GM21737 (cell line): ENCODE results near the gene TTI1.
A peak's percentile ranks its signal among the peaks of the same experiment; 100 is the strongest.

Experiments used
- ATAC-seq: cut with Tn5 transposase; IDR thresholded peaks from one replicate; pipeline ENCODE4 v1.9.1; 2021; ENCODE audit warnings: mild to moderate bottlenecking, moderate library complexity; ENCODE audit not compliant: unreplicated experiment

TTI1 gene

GRCh38 chr20:38055294-38055693 lies 22.0 kb upstream of the TTI1 start:
- no peak for ATAC-seq

- no peak for ATAC-seq
These were observed 21.4 kb upstream of the TTI1 start for GRCh38 chr20:38054647-38055046.

GRCh38 chr20:38052870-38053269 lies 19.6 kb upstream of the TTI1 start:
- ATAC-seq = no peak

DNA sequence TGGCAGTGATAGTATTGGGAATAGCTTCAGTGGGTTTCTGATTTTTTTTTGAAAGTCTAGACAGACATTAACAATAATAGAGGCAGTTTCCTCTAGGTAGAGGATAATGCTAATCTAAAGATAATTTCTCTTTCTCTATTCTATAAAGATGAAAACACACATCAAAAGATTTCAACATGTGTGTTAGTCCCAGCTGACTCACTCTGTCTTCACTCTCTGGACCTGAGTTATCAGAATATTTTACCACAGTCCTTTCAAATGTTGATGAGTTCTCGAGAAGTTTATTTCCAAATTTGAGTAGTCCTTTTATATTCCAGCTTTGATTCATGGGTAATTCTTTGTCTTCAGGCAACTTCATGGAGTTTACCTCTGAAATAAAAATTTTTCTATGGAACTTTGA lies 17.4 kb upstream of the TTI1 start:
- no peak for ATAC-seq

- no peak for ATAC-seq
These were observed 16.5 kb upstream of the TTI1 start for GRCh38 chr20:38049800-38050199.

DNA sequence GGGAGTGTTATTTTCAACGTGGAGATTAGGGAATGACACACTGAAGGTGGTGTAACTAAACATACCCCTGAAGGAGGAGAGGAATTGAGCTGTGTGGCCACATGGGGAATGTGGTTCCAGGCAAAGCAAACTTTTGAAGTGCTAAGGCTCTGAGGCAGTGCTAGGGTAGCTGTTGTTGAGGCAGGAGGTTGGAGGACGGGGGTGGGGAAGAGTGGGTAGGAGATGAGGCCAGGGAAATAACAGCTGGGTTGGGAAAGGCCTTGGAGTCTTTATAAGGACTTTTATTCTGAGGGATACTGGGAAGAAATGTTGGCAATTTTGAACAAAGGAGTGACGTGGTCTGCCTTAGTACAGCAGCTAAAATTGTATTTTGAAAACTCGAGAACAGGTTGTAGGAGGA lies 13.3 kb upstream of the TTI1 start:
- ATAC-seq = no peak

GRCh38 chr20:38044685-38045084 lies 11.4 kb upstream of the TTI1 start:
- no peak for ATAC-seq

GRCh38 chr20:38043512-38044300 lies 10.4 kb upstream of the TTI1 start:
- ATAC-seq = no peak

GRCh38 chr20:38040276-38040675 lies 7.0 kb upstream of the TTI1 start:
- ATAC-seq = no peak

- ATAC-seq = no peak
These were observed 3.1 kb upstream of the TTI1 start for GRCh38 chr20:38036366-38036765.

GRCh38 chr20:38034961-38035360 lies 1.7 kb upstream of the TTI1 start:
- no peak for ATAC-seq

DNA sequence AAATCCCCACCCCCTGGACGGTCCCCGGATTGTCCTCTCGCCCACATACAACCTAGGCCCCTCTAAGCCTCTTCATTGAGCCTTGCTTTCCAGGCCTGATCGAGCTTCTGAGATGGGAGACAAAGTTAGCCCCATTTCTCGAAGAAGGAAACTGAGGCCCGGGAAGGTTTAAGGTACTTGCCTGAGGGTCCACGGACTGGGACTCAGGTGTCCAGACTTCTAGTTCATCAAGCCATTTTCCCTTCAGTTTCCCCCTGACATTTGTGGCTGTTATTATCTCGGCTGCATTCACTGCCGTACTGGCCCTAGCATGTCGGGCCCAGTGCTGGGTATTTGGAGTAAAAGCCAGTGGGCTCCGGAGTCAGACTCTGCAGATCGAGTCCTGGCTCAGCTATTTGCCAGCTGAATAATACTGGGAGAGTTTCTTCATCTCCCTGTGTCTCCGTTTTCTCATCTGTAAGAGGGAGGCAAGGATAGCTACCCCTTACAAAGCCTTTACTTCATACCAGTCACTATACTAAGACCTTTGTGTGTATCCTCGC lies 923 bp upstream of the TTI1 start:
- ATAC-seq = no peak

DNA sequence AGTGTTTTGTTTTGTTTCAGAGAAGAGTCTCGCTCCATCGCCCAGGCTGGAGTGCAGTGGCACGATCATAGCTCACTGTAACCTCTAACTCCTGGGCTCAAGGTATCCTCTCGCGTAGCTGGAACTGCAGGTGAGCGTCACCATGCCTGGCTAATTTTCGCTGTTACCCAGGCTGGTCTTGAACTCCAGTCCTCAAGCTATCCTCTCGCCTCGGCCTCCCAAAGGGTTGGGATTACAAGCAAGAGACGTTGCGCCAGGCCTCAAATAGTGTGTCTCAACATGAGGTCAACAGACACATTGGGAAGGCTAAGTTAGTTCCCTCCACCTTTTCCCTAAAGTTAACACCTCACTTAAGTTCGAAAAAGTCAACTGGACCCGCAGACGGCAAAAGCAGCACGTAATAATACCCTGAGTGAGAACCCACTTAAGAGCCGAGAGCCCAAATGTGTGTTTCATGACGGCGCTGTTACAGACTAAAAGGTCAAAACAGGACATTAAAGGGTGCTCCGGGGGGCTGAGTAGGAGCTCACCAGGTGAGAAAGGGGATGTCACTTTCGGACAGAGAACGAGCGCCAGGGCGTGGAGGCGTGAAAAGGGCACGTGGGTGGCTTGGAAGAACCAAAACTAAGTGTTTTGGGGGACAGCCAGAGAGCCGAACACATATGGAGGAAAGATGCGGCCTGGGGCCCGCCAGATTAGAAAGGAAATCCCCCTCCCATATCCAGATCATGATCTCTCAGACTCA lies 499 bp downstream of the TTI1 start:
- ATAC-seq = peak; percentile 52

DNA sequence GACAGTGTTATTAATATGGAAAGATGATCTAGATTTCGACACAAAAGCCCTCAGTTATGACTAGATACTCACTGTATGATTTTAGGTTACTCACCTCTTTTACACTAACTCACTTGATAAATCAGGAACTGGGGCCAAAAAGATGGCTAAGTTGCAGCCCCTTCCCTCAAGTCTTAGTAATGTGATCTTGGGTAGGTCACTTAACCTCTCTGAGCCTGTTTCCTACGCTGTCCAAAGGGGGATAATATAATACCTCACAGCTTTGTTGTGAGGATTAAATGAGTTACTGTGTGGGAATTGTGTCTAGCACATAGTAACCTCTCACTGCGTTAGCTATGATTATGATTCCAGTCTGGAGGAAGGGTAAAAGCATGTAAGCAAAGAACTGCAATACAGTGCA lies 1.3 kb downstream of the TTI1 start:
- no peak for ATAC-seq

DNA sequence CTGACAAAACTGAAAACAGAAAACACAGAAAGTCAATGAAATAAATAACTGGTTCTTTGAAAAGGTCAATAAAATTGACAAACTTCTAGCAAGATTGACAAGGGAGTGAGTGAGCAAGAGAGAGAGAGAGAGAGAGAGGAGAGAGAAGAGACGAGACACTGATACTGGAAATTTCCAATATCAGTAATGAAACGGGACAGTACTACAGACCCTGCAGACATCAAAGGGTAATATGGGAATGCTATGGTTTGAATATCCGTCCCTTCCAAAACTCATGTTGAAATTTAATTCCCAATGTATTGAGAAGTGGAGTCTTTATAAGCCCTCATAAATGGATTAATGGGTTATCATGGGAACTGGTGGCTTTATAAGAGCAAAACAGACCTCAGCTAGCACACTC lies 3.8 kb downstream of the TTI1 start:
- no peak for ATAC-seq

DNA sequence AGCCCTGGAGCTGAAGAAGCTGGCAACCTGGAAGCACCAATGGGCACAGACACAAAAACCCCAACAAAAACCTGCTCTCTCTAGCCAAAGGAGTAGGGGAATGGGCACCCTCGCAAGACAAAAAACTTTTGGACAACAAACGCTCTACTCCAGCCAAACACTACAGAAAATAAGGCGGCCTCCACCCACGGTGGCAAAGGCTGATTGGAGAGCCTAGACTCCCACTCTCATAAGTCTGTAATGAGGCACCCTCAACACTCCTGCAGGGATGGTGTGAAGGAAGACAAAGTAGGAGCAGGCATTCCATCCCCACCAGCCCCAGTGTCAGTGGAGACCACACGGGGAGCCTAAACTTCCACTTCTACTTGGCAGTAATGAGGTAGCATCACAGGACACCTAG lies 8.8 kb downstream of the TTI1 start:
- no peak for ATAC-seq

- no peak for ATAC-seq
These were observed 9.9 kb downstream of the TTI1 start for GRCh38 chr20:38023181-38024001.

GRCh38 chr20:38021087-38021772 lies 12.0 kb downstream of the TTI1 start:
- no peak for ATAC-seq

DNA sequence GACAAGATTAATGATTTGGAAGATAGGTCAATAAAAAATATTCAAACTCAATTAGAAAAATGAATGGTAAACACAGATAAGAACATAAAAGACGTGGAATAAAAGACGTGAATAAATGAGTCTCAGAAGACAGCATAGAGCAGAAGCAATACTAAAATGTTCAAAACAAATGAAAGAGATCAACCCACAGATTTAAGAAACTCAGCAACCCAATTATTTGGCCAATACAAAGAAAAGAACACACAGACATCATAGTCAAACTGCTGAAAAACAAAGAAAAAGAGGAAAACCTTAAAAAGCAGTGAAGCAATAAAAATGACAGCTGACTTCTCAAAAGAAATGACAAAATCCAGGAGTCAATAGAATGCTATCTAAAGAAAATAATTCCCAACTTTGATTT lies 14.9 kb downstream of the TTI1 start:
- no peak for ATAC-seq

DNA sequence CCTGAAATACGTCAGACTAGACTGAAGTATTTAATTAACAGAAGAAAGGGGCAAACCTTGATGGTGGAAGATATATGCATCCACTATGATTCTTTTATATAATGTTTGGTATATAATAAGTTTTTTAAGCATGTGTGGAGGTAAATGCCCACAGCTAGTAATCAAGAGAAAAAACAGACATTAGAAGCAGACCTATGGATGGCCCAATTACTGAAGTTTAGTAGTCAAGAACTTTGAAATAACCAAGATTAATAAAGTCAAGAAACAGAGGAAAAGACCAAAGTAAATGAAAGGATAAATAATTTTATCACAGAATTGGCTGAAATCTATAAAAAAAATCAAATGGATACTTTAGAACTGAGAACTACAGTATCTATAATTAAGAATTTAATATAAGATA lies 15.3 kb downstream of the TTI1 start:
- ATAC-seq = no peak

GRCh38 chr20:38013887-38014286 lies 19.4 kb downstream of the TTI1 start:
- no peak for ATAC-seq
